Inflammatory macrophage (primary cell): ENCODE data around the gene NRG3.

ENCODE experiments used
- DNase-seq, 2 donors: peaks; one replicate each; pipeline ENCODE4 v3.0.0-alpha.2; 2020 to 2022

Gene NRG3

GRCh38 chr10:82856957-82857613 lies 982.1 kb downstream of the NRG3 start:
- DNase-seq = no peak

- DNase-seq = no peak
Observed at GRCh38 chr10:82861889-82862288, 986.9 kb downstream of the NRG3 start.

GRCh38 chr10:82865366-82865765 lies 990.4 kb downstream of the NRG3 start:
- no peak for DNase-seq

- DNase-seq = no peak
Observed at GRCh38 chr10:82866424-82867020, 991.5 kb downstream of the NRG3 start.

GRCh38 chr10:82867056-82867455 lies 992.1 kb downstream of the NRG3 start:
- no peak for DNase-seq

- no peak for DNase-seq
Observed at GRCh38 chr10:82874671-82875070, 999.7 kb downstream of the NRG3 start.

GRCh38 chr10:82880776-82881290 lies 1005.8 kb downstream of the NRG3 start:
- DNase-seq = no peak

GRCh38 chr10:82882722-82883121 lies 1007.7 kb downstream of the NRG3 start:
- DNase-seq = no peak

- no peak for DNase-seq
Observed at GRCh38 chr10:82883603-82884002, 1008.6 kb downstream of the NRG3 start.

- DNase-seq = no peak
Observed at GRCh38 chr10:82887488-82887887, 1012.5 kb downstream of the NRG3 start.

- no peak for DNase-seq
Observed at GRCh38 chr10:82888809-82889455, 1013.9 kb downstream of the NRG3 start.

GRCh38 chr10:82889728-82890127 lies 1014.7 kb downstream of the NRG3 start:
- DNase-seq = no peak

GRCh38 chr10:82890573-82890972 lies 1015.6 kb downstream of the NRG3 start:
- DNase-seq = no peak

GRCh38 chr10:82908096-82908495 lies 1033.1 kb downstream of the NRG3 start:
- DNase-seq = no peak

GRCh38 chr10:82908751-82909150 lies 1033.8 kb downstream of the NRG3 start:
- no peak for DNase-seq

- no peak for DNase-seq
Observed at GRCh38 chr10:82910301-82910700, 1035.3 kb downstream of the NRG3 start.

GRCh38 chr10:82914655-82915136 lies 1039.7 kb downstream of the NRG3 start:
- no peak for DNase-seq

GRCh38 chr10:82916941-82917340 lies 1041.9 kb downstream of the NRG3 start:
- no peak for DNase-seq

- no peak for DNase-seq
Observed at GRCh38 chr10:82918022-82918421, 1043.0 kb downstream of the NRG3 start.

GRCh38 chr10:82922046-82922445 lies 1047.1 kb downstream of the NRG3 start:
- no peak for DNase-seq

GRCh38 chr10:82922755-82923154 lies 1047.8 kb downstream of the NRG3 start:
- DNase-seq = no peak

GRCh38 chr10:82924711-82925110 lies 1049.7 kb downstream of the NRG3 start:
- DNase-seq = no peak

- DNase-seq = no peak
Observed at GRCh38 chr10:82925547-82925946, 1050.6 kb downstream of the NRG3 start.

- no peak for DNase-seq
Observed at GRCh38 chr10:82932451-82932850, 1057.5 kb downstream of the NRG3 start.
